Activated CD4-positive, CD25-positive, alpha-beta regulatory T cell treated with anti-CD3 and anti-CD28 coated beads, Interleukin-2, amount 50 U/mL, for 24 hours (primary cell): Measurements from ENCODE around the gene PNMA1.

ENCODE experiments used
- ATAC-seq, 2 donors: fragments of 150-1000 bp; cut with Tn5 transposase; one replicate each; pipeline ENCODE4 v1.10.0; 2021; ENCODE audit warnings: mild to moderate bottlenecking in 1 of 2, moderate library complexity in 1 of 2

The PNMA1 gene, protein sequence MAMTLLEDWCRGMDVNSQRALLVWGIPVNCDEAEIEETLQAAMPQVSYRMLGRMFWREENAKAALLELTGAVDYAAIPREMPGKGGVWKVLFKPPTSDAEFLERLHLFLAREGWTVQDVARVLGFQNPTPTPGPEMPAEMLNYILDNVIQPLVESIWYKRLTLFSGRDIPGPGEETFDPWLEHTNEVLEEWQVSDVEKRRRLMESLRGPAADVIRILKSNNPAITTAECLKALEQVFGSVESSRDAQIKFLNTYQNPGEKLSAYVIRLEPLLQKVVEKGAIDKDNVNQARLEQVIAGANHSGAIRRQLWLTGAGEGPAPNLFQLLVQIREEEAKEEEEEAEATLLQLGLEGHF

DNA sequence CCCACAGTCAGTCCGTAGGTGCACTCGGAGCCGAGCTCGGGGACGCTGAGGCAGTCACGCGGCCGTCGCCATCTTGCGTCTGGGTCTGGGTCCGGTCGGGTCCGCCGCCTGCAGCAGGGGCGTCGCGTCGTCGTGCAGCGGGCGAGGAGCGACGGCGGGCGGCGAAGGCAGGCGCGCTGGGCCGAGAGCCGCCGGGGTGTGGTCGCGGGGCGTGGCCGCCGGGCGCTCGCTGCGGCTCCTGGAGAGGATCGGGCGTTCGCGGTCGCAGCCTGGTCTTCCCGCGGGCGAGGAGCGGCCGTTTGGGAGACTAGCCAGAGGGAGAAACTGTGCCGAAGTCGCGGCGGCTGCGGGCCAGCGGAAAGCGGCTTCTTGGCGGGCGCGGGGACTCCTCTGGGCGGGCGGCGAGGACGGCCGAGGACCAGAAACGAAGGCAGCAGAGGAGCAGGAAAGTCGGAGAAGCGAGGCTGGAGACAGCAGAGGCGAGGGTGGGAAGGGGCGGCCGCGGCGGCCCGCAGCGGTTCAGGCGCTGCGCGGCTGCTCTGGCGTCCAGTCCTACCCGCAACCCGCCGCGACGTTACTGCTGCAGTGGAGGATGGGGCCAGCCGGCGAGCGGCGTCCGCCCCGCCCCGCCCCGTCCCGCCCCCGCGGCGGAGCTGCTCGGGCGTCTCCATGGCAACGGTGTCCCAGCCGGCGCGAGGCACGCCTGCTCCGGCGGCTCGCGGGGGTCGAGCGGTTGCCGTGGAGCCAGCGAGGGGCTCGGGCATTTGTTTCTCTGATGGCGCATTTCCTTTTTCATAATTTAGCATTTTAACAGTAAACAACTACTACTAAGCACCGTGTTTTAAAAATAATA is at the start of gene PNMA1:
TSS of gene PNMA1 (minus strand) at position 582 of the 853 bp plus-strand sequence. CDS start 745 bp downstream, outside the sequence.
- peak; percentile 75 to 78 for ATAC-seq

DNA sequence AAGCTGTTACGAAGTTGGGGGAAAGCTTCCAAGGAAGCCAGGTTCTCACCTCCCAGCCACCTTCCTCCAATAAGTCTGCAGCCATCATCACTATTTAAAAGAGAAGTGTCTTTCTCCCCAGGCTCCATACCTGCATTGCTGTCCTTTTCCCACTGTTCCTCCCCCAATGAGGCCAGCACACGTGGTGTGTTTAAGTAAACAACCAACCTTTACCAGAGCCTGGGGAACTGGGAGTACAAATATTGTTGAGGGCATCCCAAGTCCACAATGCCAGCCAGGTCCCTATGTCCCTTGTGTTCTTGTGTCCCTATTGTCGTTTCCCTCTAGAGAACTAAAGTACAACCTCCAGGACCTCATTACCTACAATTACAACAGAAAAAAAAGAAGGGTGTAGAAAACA is 49.2 kb upstream of the PNMA1 start:
- ATAC-seq: no peak

DNA sequence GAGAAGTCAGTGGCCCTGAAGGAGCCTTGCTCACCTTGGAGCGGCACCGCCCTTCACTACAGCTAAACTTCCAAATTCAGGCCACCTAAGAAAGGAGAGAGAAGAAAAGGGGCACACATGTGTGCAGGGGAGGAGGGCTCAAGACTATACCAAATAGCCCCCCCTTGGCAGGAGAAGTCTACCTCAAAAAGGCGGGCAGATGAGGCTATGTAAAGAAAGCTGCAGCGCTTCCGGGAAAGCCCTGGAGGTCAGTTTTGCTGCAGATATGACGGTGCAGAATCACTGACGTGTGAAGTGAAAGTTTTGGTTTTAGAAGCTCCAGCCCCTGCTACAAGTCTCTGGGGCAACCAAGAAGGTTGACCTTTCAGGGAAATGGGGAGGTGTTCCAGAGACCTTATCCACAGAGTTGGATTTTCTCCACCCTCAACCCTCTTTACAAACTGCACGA is 48.2 kb upstream of the PNMA1 start:
- ATAC-seq: no peak

DNA sequence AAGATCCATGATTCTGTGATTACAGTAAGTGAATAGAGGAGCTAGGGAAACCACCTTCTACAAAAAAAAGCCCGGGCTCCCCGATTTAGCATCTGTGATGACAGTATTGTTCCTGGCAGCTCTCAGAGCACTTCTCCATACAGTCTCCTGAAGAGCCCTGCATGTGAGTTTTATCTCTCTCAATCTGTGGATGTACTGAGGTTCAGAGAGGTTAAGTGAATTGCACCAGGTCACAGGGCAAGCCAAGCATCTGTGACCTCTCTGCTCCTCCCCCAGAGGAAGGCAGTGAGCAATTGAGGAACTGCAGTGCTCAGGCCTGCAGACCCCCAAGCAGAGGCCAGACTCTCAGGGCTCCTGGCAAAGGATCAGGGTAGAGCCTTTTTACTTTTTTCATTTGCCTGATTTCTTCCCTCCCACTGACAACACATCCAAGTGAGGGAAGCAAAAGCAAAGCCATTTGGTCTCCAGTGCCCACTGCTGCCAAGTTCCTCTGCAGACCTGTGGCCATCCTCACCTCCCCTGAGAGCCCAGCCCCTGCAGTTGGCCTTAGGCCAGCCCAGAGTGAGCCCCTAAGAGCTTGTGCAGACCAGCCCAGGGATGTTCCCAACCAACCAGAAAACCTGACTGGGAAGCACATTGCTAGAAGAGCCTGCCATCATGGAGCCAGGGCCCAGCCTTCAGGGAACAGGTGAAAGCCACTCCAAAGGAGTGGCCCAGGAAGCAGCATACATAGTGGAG is 47.6 kb upstream of the PNMA1 start:
- ATAC-seq: no peak

DNA sequence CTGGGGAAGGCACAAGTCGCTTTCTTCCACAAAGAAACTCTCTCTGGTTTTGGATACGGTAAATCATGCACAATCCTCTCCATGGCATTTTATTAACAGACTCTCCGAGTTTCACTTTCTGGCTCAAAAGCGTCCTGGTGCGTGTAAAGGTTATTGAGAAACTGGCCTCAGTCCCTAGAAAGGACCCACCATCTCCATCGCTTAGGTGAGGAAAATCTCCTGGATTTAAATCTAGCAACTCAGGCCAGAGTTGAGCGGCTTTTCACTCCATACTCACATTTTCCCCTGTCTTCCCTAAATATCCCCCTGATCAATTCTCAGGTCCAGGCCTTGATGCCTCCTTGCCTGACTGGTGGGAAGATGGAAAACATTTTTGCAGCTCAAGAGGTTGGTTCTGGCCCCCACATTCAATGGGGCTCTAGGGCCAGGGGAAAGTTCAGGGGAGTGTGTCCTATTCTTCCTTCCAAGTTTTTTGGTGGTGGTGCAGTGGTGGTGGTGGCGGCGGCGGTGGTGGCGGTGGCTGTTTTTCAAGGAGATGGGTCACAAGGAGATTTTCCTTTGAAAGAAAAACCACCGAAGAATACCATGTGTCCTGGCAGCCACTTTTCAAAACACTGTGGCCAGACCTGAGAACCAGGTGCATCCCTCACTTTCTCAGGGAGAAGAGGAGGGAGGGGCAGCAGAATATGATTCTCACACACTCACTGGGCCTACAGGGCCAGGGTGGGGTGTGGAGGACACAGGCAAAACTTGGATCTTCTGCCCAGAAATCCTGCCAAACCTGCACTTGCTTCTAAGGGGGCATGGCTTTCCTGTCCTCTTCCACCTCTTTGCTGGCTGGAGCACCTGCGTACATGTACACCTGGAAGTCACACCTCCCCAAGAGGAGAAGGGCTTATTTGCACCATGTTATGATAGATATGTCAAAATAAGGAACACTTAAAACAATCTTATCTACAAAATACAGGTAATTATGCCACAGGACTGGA is 46.7 kb upstream of the PNMA1 start:
- ATAC-seq: peak in 1 of 2 donors; percentile 2

DNA sequence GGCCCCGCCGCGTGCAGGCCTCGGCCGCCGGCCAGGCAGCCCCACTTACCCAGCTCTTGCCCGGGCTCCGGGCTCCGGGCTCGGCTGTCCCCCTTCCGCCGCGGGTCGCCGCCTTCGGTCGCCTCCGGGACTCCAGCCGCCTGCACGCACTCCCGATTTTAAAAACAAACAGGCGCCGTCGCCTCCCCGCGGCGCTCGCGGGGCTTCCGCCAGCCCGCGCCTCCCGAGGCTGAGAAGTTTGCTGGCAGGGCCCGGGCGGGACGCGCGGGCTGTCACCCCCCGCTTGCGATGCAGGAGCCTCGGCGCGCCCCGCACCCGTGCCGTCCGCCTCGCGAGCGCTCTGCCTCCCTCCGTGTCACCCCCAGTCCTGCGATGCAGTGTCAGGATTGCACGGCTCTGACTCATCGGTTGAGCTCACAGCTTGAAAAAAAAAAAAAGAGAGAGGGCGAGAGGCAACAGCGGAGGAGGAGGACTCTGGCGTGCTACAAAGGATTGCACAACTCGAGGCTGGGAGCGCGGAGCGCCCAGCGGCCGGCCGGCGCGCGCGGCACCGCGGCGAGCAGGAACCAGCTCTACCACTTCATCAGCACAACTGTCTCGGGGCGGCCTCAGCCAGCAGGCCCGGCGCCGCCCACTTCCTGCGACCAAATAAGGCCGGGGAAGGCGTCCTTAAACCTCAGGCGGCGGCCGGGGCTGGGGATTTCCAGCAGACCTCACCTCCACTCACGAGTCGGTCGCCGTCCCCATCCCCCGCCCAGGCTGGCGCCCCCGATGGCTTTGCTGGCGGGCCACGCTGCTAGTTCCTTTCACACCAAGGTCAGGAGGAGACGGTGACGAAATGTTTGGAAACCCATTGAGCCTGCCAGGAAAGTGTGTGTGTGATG is 45.8 kb upstream of the PNMA1 start:
- ATAC-seq: peak; percentile 79 to 85

DNA sequence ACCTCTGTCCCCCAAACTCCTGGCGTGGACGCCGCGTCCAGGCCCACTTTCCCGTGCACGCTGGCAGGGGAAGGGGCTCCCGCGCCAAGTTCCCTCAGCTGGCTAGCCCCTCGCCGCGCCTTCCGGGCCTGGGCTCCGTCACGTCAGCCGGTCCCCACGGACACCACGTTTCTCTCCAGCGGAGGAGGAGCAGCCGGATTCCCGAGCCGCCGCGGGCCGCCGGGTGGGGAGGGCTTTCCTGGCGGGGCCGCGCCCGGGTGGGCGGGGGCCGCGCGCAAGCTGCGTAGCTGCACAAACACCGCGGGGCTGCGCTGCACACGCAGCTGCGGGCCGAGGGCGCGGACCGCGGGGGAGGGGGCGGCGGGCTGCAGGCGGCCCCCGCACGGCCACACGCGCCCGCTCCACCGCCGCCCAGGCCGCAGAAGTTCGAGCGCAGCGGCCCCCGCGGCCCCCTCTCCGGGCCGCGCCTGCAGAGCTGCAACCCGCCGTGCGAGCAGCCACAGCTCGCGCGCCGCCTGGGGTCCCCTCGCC is 45.1 kb upstream of the PNMA1 start:
- ATAC-seq: no peak

DNA sequence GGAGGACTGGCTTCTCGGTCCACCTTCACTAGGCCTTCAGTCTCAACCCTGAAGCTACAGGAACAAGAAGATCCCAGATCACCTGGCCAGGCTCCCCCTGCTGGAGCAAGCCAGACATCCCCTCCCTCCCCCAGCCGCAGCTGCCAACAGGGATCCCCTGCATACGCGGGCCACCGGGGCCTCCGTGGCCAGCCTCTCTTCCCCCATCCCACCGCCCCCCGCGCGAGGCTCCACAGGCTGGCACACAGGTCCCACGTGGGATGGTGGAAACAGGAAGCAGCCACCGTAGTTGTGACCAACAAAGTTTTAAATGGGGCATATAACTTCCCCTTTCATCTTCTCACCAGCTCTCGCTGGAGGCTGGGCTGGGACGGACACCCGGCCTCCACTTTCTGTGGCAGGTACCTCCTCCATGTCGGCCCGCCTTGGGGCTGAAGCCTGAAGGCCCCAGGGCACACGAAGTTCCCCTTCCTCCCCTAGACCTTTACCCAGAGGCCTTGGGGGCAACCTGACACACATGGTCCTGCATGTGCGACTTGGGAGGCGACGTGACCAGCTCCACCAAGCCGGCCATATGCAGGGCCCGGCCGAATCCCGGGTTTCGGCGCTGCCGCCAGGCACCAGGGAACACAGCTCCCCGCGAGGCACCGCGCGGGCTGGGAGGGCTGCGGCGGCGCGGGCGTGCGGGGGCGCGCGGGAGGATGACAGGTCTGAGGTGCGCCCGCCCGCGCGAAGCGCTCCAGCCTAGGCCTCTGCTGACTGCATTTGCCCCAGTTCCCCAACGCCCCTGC is 44.4 kb upstream of the PNMA1 start:
- peak in 1 of 2 donors; percentile 4 for ATAC-seq

DNA sequence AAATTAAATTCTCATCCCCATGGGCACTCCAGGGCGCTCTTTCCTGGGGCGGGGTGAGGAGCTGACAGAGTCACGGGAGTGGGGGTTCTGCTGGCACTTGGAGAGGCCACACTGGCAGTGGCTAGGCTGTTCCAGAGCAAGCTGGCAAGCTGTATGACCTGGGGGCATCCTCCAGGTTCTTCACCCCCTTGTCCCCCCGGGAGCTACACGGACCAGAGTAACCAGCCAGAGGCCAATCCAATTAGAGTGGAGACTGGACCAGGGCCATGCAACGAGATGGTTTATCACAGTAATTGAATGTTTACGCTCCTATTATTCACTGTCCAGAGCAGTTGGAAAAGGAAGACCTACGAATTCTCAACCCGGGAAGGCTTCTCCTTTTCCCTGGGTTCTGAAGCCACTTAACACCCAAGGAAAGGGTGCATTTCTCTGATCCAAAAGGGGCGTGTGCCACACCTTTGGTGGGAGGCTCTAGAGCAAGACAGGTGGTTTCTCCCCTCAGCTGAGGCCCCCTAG is 43.8 kb upstream of the PNMA1 start:
- no peak for ATAC-seq

DNA sequence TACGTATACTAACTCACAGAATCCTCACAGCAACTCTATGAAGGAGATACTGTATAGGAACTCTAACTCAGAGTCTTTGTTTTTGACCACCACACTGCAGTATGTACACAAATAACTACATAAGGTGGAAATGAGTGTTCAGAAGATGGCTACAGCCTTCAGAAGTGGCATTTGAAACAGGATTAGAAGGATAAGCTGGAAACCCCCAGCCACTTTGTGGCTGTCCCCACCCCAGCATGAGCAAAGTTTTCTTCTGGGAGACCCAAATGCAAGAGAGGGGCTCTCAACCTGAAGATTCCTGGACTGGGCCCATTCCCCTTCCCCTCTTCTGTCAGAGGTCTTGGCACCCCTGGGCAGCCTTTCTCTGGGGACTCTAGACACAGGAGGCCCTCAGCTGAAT is 43.2 kb upstream of the PNMA1 start:
- ATAC-seq: no peak

DNA sequence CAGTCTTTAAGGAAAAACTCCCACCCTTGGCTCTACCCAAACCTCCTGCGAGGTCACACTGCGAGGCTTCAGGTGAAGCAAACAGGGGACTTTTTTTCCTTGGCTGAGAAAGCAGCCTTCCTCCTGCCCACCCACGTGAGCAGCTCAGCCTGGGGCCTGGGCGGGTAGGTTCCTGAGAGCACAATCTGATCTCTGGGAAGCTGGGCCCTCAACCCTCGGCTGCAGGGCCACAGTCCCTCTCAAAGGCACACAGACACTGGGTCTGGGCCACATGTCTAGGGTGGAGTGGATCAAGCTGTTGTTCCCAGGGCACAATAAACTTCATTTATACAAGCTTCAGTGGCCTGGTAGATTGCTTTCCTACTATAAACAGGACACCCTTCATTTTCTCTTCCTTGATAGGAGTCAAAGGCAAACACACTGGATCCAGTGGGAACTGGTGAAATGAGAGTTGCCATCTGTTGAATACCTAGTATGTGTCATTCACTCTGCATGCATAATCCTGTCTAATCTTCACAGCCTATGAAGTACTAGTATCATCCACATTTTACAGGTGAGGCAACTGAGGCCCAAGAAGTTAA is 41.3 kb upstream of the PNMA1 start:
- ATAC-seq: no peak

DNA sequence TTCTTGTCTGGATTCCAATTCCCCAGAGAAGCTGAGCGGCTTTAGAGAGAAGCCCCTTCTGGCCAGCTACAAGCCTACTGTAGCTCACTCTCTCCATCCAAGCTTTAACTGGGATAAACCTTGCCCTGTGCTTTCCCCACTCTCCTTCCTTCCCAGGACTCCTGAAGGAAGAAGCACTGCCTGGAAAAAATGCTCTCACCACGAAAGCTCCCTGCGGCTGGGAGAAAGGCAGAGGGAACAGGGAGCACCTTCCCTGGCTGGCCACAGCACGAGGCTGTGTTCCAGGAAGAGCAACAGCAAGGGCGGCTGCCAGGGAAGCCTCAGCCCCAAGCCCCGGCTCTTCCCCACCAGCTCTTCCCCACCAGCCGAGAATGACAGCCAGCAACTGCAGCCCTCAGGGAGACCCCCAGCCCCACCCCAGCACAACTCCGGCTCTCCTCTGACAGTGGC is 40.8 kb upstream of the PNMA1 start:
- no peak for ATAC-seq

DNA sequence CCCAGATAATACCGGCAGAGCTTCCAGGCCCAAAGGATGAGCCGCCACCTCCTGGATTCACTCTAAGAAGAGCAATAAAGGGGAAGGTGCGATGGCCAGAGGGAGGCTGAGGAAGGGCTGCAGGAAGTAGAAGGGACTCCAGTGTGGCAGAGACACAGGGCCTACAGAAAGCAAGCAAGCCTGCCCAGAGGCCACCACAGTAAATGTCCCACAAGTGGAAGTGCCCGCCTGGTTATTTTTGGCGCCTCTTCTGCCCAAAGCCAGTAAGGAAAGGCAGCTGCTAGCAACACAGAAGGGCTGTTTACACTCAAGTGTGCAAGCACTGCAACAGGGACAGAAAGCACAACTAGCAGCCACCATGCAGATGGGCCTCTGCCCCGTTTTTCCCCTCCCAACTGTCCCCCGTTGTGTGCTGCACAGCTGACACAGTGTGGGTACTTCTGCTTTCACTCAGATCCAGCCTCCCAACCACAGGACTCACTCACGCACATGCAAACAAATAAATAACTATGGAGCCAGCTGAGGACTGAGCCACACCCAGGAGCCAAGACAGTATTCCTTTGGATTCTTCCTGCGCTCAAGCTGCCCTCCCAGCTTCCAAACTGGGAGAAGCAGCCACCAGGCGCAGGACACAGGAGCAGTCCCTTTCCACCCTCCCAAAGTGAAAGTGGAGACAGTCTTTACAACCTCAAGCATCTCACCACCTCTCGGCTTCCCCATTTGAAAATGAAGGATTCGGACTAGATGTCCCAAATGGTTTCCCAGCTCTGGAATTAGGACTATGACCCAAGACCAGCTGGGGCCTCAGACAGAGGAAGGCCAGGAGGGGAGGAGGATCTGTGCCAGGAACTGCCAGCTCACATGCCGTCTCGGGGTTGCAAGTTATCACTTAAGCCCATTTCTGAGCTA is 40.0 kb upstream of the PNMA1 start:
- peak; percentile 49 to 56 for ATAC-seq

DNA sequence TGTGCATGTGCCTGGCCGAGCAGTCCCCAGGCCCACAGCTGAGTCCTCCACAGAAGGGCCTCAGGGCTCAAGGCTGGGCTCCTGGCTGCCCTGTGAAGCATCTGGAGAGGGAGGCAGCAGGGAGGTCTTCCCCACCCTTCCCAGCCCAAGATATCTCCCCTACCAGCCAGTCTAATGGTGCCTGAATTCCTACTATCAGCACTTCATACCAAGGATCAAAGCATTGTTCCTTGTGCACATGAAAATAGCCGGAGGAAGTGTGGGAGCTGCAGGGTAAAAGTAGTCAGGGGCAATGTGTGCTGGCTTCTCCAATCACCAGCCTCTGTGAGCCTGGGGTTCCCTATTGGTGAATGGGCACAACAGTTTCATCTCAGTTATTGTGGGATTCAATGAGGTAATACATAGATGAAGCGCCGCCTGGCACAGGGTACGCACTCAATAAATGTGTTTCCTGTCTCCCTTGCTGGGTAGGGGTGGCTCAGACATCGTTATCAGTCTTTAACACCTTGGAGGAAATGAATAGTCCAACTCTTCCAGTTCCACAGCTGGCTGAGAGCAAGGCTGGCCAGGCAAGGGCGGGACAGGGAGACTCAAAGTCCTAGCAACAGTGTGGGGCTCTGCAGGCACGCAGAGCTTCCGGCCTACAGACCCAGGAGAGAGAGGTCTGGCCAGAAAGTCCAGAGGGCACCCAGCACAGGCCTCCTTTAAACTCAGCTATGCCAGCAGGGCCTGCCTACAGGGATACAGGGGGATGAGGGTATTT is 39.1 kb upstream of the PNMA1 start:
- peak; percentile 9 to 18 for ATAC-seq

DNA sequence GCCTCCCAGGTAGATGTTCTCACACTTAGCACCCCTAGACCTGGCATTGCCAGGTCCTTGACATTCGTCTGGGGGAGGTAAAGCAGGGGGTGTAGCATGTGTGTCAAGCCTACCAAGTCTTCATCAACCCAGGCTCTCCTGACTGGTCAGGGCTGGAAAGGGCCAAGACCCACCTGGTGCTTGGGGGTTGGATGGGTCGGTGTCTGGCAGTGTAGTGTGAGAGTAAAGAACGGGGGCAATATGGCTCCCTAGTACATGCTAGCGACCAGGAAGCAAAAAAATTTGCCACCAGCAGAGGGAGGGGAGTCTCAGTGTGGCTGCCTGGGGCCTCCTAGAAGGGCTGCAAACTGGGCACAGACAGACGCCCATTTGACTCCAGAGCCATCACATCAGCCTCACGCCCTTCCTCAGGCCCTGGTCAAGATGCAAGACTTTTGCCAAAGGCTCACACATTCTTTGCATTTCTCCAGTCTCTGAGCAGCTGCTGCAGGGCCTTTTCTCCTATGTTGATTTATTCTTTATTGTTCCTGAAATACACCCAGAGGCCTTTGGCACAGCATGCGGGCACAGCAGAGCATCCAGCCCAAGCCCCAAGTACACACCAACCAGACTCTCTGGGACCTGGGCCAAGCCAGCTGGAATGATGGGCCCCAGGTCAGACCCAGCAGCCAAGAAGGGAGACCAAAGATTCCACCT is 38.3 kb upstream of the PNMA1 start:
- no peak for ATAC-seq

DNA sequence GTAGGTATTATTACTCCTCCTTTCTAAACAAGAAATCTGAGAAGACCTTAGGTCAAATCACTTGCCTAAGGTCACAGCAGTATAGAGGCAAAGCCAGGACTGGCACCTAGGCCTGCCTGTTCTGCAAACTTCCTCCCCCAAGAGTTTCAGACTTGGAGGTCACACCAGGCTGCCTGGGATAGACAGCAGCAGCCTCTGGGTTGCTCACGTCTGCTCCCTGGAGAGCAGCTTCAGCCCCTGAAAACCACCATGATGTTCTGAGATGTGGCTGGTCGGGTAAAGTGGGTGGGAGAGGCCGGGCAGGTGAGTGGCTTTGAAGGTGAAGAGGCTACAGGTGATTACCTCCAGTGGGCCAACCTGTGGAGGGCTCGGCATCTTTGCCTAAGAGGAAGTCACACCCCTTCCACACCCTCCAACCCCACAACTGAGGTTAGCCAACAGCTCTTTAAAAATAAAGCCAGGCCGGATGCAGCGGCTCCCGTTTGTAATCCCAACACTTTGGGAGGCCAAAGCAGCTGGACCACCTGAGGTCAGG is 37.0 kb upstream of the PNMA1 start:
- ATAC-seq: no peak
